Measurements from ENCODE around the gene TCEA2.
A peak's percentile ranks its signal among the peaks of the same experiment; 100 is the strongest.
"Not testable (repeated sequence)": the region's sequence is repeated elsewhere in the genome, so short reads cannot be mapped to it uniquely, and the experiment has no call there.

The TCEA2 gene

DNA sequence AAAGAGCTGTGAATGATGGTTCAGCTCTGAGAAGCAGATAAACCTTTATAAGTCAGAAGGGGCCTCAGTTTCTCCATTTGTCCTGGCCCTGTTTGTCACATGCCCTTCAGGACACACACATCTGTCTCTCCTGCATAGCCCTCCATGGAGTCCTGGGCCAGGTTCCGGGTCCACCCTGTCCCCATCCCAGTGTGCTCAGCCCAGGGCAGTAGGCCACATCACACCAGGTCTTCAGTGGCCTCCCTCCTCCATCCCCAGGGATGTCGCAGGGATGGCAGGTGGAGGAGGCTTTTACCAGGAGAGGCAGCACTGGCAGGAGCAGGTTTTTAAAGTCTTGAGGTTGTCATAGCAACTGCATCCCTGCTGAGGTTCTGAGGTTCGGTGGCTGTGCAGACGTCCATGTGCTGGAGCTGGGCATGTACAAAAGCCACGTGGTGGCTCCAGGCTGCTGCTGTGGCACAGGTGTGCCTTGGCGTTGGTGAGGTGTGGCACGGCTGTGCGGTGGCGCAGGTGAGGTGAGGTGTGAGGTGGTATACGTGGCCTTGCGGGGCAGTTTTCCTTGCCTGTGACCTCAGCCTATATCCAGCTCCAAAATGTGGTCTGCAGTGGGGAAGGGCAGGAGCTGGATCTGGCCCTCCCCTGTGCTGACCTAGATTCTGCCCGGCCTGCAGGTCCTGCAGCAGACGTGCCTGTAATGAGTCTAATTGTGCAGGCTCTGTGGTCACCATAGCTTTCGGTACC, 52.3 kb downstream of the TCEA2 start:
- no peaks in the 10 kb centered on the region for H3K9me3 ChIP-seq (ENCODE audit: low read length)
- no peak overlapping the region for H3K4me3 ChIP-seq (ENCODE audit: low read length)
- H2AFZ ChIP-seq (ENCODE audit: low read depth, low read length), result no peak overlapping the region
- no peaks in the 10 kb centered on the region for H3K36me3 ChIP-seq (ENCODE audit: insufficient read depth, low read length)
- peaks cover 16% of the 10 kb centered on the region for H3K27me3 ChIP-seq (ENCODE audit: insufficient read depth, low read length)
- H3K4me1 ChIP-seq (ENCODE audit: insufficient read depth, low read length), result no peaks in the 10 kb centered on the region

DNA sequence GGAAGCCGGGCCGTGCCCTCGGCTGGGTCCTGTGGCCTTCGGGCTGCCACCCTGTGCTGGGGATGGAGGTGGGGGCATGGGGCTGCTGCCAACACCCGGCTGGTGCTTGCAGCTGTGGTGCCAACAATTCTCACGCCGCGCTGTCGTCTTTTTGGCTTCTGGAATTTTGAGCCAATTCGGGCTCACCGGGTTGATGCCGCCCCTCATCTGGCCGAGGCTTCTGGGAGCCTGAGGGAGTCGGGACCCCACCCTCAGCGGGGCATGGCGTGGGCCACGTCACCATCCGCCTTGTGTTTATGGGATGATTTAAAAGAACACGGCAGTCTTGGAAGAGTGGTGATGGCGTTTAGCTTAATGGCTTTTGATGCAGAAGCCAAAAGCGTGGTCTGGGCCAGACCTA, 53.0 kb downstream of the TCEA2 start:
- Histone ChIP-seq H3K27me3 (ENCODE audit: insufficient read depth, low read length) (peaks cover 13% of the 10 kb centered on the region), H3K36me3 (ENCODE audit: insufficient read depth, low read length) (no peaks in the 10 kb centered on the region), H3K9me3 (ENCODE audit: low read length) (no peaks in the 10 kb centered on the region), H2AFZ (ENCODE audit: low read depth, low read length) (no peak overlapping the region), H3K4me1 (ENCODE audit: insufficient read depth, low read length) (no peaks in the 10 kb centered on the region), H3K4me3 (ENCODE audit: low read length) (no peak overlapping the region)

DNA sequence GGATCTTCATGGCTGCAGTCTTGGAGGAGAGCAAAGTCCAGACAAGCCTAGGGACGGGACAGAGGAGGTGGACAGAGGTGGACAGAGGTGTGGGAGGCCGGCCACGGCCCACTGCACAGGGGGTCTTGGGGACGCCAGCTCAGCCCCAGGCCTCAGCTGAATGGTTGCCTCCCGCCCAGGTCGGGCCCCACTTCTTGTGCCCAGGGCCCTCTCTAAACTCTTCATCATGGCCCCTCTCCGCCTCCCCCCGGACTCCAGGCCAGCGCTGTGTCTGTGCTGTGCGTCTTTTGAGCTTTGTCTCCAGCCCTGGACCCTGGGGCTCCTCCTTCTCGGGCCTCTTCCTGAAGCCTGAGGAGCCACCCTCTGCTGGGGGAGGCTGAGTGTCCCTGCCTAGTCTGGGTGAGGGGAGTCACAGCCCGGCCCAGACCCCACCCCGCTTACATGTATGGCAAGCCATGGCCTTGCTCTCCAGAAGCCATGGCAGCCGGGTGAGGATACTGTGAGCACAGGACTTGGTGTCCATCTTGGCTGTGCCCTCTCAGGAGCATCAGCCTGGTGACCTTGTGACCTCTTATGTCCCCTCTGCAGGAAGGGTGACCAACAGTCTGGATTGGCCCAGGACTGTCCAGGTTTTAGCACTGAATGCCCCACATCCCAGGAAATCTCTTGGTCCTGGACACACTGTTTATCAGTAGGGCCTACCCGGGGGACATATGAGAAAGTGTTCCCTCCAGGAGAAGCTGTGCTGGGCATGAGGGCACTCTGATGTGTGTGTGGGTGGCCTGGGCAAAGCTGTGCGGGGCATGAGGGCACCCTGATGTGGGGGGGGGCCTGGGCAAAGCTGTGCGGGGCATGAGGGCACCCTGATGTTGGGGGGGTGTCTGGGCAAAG, 53.8 kb downstream of the TCEA2 start:
- H3K27me3 ChIP-seq (ENCODE audit: insufficient read depth, low read length), result peaks cover 12% of the 10 kb centered on the region
- H3K4me3 ChIP-seq (ENCODE audit: low read length), result no peak overlapping the region
- no peak overlapping the region for H2AFZ ChIP-seq (ENCODE audit: low read depth, low read length)
- H3K36me3 ChIP-seq (ENCODE audit: insufficient read depth, low read length), result no peaks in the 10 kb centered on the region
- H3K9me3 ChIP-seq (ENCODE audit: low read length), result no peaks in the 10 kb centered on the region
- H3K4me1 ChIP-seq (ENCODE audit: insufficient read depth, low read length), result no peaks in the 10 kb centered on the region

DNA sequence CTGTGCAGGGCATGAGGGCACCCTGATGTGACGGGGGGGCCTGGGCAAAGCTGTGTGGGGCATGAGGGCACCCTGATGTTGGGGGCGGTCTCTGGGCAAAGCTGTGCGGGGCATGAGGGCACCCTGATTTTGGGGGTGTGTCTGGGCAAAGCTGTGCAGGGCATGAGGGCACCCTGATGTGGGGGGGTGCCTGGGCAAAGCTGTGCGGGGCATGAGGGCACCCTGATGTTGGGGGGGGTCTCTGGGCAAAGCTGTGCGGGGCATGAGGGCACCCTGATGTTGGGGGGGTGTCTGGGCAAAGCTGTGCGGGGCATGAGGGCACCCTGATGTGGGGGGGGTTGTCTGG, 54.4 kb downstream of the TCEA2 start:
- not testable (repeated sequence) for H3K27me3 ChIP-seq (ENCODE audit: insufficient read depth, low read length); H3K4me3 ChIP-seq (ENCODE audit: low read length); H3K9me3 ChIP-seq (ENCODE audit: low read length); H3K4me1 ChIP-seq (ENCODE audit: insufficient read depth, low read length); H2AFZ ChIP-seq (ENCODE audit: low read depth, low read length); H3K36me3 ChIP-seq (ENCODE audit: insufficient read depth, low read length)

GRCh38 chr20:64119301-64119680, 56.3 kb downstream of the TCEA2 start:
- Histone ChIP-seq H3K4me3 (ENCODE audit: low read length) (no peak overlapping the region), H3K9me3 (ENCODE audit: low read length) (no peaks in the 10 kb centered on the region), H3K4me1 (ENCODE audit: insufficient read depth, low read length) (no peaks in the 10 kb centered on the region), H2AFZ (ENCODE audit: low read depth, low read length) (no peak overlapping the region), H3K27me3 (ENCODE audit: insufficient read depth, low read length) (peaks cover 5% of the 10 kb centered on the region), H3K36me3 (ENCODE audit: insufficient read depth, low read length) (no peaks in the 10 kb centered on the region)

GRCh38 chr20:64119681-64120341, 56.8 kb downstream of the TCEA2 start:
- Histone ChIP-seq H2AFZ (ENCODE audit: low read depth, low read length) (peak overlapping the region; percentile 32), H3K9me3 (ENCODE audit: low read length) (no peaks in the 10 kb centered on the region), H3K4me3 (ENCODE audit: low read length) (no peak overlapping the region), H3K27me3 (ENCODE audit: insufficient read depth, low read length) (peaks cover under 1% of the 10 kb centered on the region), H3K36me3 (ENCODE audit: insufficient read depth, low read length) (no peaks in the 10 kb centered on the region), H3K4me1 (ENCODE audit: insufficient read depth, low read length) (no peaks in the 10 kb centered on the region)

- H3K4me3 ChIP-seq (ENCODE audit: low read length), result no peak overlapping the region
- no peaks in the 10 kb centered on the region for H3K9me3 ChIP-seq (ENCODE audit: low read length)
- no peaks in the 10 kb centered on the region for H3K4me1 ChIP-seq (ENCODE audit: insufficient read depth, low read length)
- H3K27me3 ChIP-seq (ENCODE audit: insufficient read depth, low read length), result no peaks in the 10 kb centered on the region
- H2AFZ ChIP-seq (ENCODE audit: low read depth, low read length), result no peak overlapping the region
- H3K36me3 ChIP-seq (ENCODE audit: insufficient read depth, low read length), result no peaks in the 10 kb centered on the region
Observed at GRCh38 chr20:64121586-64121985, 58.6 kb downstream of the TCEA2 start.
